NCI-H2107 (cell line): ENCODE data around the gene ANKRD16.
"Not testable (repeated sequence)": the region's sequence is repeated elsewhere in the genome, so short reads cannot be mapped to it uniquely, and the experiment has no call there.

Experiments
- DNase-seq: peaks from one replicate; lab custom pipeline; 2025; lab: John Stamatoyannopoulos, UW

Gene ANKRD16

GRCh38 chr10:5876181-5876768, 13.4 kb downstream of the ANKRD16 start:
- DNase-seq = no peak

GRCh38 chr10:5873515-5873995, 16.1 kb downstream of the ANKRD16 start:
- peak; percentile 22 for DNase-seq

- DNase-seq = no peak
Observed at GRCh38 chr10:5871596-5871995, 18.1 kb downstream of the ANKRD16 start.

GRCh38 chr10:5869156-5869555, 20.5 kb downstream of the ANKRD16 start:
- no peak for DNase-seq

GRCh38 chr10:5868383-5868782, 21.3 kb downstream of the ANKRD16 start:
- DNase-seq = not testable (repeated sequence)

- not testable (repeated sequence) for DNase-seq
Observed at GRCh38 chr10:5867091-5867615, 22.5 kb downstream of the ANKRD16 start.

GRCh38 chr10:5866451-5867081, 23.1 kb downstream of the ANKRD16 start:
- not testable (repeated sequence) for DNase-seq

GRCh38 chr10:5862981-5863685, 26.6 kb downstream of the ANKRD16 start:
- DNase-seq = not testable (repeated sequence)

GRCh38 chr10:5862360-5862961, 27.2 kb downstream of the ANKRD16 start:
- no peak for DNase-seq

GRCh38 chr10:5860066-5860465, 29.6 kb downstream of the ANKRD16 start:
- DNase-seq = no peak

- DNase-seq = no peak
Observed at GRCh38 chr10:5858811-5859210, 30.9 kb downstream of the ANKRD16 start.

GRCh38 chr10:5856701-5857004, 33.0 kb downstream of the ANKRD16 start:
- DNase-seq = no peak

- no peak for DNase-seq
Observed at GRCh38 chr10:5855979-5856700, 33.6 kb downstream of the ANKRD16 start.

GRCh38 chr10:5854131-5854475, 35.6 kb downstream of the ANKRD16 start:
- no peak for DNase-seq

- DNase-seq = not testable (repeated sequence)
Observed at GRCh38 chr10:5846667-5847066, 43.0 kb downstream of the ANKRD16 start.

GRCh38 chr10:5844345-5845055, 45.2 kb downstream of the ANKRD16 start:
- DNase-seq = no peak

- no peak for DNase-seq
Observed at GRCh38 chr10:5843686-5844344, 45.9 kb downstream of the ANKRD16 start.

GRCh38 chr10:5841965-5842364, 47.7 kb downstream of the ANKRD16 start:
- DNase-seq = no peak

GRCh38 chr10:5840314-5841307, 49.1 kb downstream of the ANKRD16 start:
- no peak for DNase-seq

- not testable (repeated sequence) for DNase-seq
Observed at GRCh38 chr10:5836181-5836580, 53.5 kb downstream of the ANKRD16 start.
